Measurements from ENCODE around the gene ARNT2.
"Not testable (repeated sequence)": the region's sequence is repeated elsewhere in the genome, so short reads cannot be mapped to it uniquely, and the experiment has no call there.

The ARNT2 gene

DNA sequence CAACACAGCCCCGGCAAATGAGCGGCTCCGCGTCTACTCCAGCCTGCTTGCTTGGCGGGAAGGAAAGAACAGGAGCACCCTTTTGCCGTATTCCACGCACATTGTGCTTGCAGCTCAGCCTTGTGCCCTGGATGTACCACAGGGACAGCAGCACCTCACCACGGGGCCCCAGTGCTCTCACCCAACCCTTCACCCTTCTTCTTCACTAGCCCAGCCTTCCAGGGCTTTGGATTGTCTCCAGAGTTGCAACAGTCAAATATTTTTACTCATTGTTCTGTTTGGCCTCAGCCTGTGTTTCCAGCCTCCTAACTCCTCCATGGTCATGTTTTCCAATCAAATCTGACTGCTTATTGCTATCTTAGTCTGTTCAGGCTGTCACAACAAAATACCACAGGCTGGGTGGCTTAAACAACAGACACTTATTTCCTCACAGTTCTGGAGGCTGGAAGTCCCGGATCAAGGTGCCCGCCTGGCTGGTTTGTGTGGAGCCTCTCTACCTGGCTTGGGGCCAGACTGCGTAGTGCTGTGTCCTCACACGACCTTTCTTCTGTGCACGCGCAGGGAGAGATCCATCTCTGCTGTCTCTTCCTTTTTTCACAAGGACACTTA lies 211.7 kb downstream of the ARNT2 start:
- no peak for DNase-seq (ENCODE audit: low read depth)

DNA sequence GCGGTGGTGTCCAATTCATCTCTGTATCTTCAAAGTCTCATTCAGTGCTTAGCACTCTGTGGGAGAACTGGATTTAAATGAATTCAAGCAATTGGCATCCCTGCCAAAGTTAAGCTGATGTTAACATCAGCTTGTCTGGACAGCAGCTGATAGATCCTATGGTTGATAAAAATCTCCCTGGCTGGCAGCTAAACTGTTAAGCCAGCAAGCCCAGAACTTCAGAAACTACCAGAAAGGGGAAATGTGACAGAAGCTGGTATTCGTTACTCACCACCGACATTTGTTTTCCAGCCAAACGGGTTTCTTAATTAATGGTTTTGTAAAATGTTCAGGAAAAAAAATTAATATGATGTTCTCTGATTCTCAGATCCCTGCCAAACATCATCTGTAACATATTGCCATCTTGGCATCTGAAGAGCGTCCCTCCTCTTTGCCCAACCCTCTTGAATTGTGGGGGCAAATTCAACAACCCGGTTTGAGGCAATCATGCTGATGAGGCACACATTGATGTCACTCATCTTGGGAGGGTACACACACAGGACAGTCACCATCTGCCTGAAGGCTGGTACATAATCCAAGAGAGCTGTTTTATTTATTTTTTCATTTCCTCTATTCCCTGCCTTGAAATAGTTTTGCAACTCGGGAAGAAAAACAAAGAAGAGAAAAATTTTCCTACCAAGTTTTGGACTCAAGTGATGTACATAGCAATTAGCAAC lies 214.7 kb downstream of the ARNT2 start:
- no peak for DNase-seq (ENCODE audit: low read depth)

DNA sequence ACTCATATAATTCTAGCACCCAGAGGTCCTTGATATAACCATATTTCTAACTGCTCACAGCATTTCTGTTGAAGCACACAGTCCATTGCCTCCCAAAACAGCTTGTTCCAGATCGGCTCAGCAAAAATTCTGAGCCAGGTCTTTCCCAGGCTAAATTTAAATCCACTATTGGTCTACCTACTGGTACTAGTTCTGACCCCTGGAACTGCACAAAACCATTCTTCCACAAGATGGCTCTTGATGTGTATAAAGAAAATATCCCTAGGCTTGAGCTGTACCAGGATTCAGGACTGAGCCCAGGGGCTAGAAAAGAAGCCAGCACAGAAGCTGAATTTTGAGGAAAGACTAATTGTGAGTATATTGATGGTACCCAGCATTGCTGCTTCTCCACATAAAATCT lies 215.5 kb downstream of the ARNT2 start:
- DNase-seq (ENCODE audit: low read depth) = no peak

- no peak for DNase-seq (ENCODE audit: low read depth)
Observed at GRCh38 chr15:80620141-80620540, 216.0 kb downstream of the ARNT2 start.

DNA sequence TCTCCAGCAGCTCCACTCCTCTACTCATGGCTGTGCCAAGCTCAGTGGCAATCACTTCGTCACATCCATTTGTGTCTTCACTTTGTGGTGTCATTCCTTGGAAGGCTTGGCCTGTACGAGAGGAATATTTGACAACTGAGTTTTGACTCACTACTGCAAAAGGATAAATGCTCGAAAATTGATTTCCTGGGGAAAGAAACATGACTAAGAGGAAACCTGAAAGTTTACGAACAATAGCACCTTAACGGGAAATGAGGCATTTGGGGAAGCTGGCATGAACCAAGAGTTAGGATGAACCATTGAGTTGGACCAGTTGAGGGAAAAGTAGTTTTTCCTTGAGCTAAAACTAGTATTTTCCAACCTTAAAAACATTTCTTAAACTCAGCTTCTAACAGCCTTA lies 216.7 kb downstream of the ARNT2 start:
- DNase-seq (ENCODE audit: low read depth) = no peak

- DNase-seq (ENCODE audit: low read depth) = no peak
Observed at GRCh38 chr15:80626643-80627120, 222.5 kb downstream of the ARNT2 start.

GRCh38 chr15:80629355-80629754 lies 225.2 kb downstream of the ARNT2 start:
- DNase-seq (ENCODE audit: low read depth) = no peak

DNA sequence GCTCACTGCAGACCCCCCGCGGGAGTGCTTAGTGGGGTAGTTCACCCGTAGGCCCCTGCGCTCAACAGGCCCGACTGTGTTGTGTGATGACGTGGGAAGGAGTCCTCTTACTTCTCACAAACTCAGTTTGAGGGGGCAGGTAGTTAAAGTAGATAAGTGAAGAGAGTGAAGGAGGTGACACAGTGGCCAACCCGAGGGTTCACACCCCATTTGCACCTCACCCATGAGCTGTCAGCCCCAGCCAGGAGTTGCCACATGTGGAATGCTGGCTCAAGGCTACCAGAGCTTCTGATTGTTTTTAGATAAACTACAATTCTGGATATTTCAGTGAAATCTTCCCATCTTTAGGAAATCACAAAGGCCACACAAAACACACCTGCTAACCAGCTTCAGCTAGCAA lies 226.8 kb downstream of the ARNT2 start:
- no peak for DNase-seq (ENCODE audit: low read depth)

- DNase-seq (ENCODE audit: low read depth) = no peak
Observed at GRCh38 chr15:80633221-80633620, 229.0 kb downstream of the ARNT2 start.

GRCh38 chr15:80635953-80636352 lies 231.8 kb downstream of the ARNT2 start:
- no peak for DNase-seq (ENCODE audit: low read depth)

- no peak for DNase-seq (ENCODE audit: low read depth)
Observed at GRCh38 chr15:80636675-80637074, 232.5 kb downstream of the ARNT2 start.

GRCh38 chr15:80637747-80638146 lies 233.6 kb downstream of the ARNT2 start:
- DNase-seq (ENCODE audit: low read depth) = no peak

DNA sequence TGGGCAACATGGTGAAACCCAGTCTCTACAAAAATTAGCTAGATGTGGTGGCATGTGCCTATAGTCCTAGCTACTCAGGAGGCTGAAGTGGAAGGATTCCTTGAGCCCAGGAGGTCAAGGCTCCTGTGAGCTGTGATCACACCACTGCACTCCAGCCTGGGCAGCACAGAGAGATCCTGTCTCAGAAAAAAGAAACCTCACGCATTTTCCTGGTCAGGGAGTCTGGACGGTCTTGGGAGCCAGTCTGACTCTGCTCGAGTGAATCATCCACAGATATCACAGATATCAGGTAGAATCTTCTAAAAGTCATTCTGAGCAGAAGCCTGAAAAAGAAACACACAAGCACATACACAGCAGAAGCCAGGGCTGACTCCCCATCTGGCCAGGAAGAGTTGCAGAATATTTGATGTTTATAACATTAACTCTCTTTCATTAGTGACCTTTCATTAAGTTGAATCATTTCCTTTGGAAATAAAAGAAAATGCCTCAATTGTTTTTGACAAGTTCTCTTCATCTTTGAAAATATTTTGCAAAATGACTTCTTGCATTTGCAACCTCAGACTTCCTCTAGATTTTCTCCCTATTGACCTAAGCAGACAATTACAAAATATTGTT lies 234.5 kb downstream of the ARNT2 start:
- DNase-seq (ENCODE audit: low read depth) = no peak

GRCh38 chr15:80639168-80639555 lies 235.0 kb downstream of the ARNT2 start:
- DNase-seq (ENCODE audit: low read depth) = no peak

DNA sequence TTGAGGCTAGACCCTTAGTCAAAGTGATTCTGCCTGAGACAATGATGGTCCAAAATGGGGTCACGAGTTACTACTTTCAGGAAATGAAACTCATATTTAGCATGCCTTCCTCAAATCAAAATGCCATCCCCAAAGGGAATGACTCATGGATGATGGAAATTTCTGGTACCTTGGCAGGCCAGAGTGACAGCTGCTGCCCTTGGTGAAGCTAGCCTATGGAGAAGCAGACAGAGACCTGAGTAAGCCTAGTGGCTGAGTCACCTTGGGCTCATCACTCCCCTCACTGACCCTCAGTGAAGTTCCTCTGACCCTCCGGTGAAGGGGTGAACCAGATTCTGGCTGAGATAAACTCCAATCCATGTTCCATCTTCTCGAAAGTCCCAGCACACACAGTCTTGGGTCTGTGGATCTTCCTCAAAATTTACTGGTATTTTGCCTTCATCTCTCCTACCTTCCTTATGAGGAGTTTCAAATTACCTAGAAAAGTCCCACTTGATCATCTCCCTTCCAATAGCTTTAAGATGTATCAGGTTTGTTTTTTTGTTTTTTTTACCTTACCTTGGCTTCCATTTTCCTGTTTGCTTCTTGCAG lies 236.4 kb downstream of the ARNT2 start:
- no peak for DNase-seq (ENCODE audit: low read depth)

GRCh38 chr15:80641384-80641783 lies 237.2 kb downstream of the ARNT2 start:
- no peak for DNase-seq (ENCODE audit: low read depth)

GRCh38 chr15:80643431-80643951 lies 239.3 kb downstream of the ARNT2 start:
- DNase-seq (ENCODE audit: low read depth) = no peak

- DNase-seq (ENCODE audit: low read depth) = no peak
Observed at GRCh38 chr15:80645494-80646065, 241.4 kb downstream of the ARNT2 start.

GRCh38 chr15:80647424-80647823 lies 243.2 kb downstream of the ARNT2 start:
- DNase-seq (ENCODE audit: low read depth) = not testable (repeated sequence)
